K562 (cell line): Measurements from ENCODE around the gene SLAMF8.

Source experiments
- CAMTA2 ChIP-seq: fragments of 250-450 bp; sonication (Bioruptor Pico); conservative IDR thresholded peaks from 2 replicates; pipeline ENCODE4 v1.5.1; 2022
- FOXK2 ChIP-seq, 2 experiments: fragments of 450-650 bp; IDR thresholded peaks in 1 of 2; conservative IDR thresholded peaks in 1 of 2; 2 replicates each; pipeline ENCODE4 v1.6.1; 2016; ENCODE audit warnings: low read depth in 2 of 2, mild to moderate bottlenecking in 1 of 2
- HDAC2 ChIP-seq: fragments of 450-650 bp; IDR thresholded peaks from 2 replicates; pipeline ENCODE4 v1.6.1; 2016; ENCODE audit warnings: mild to moderate bottlenecking
- MTA1 ChIP-seq: fragments of 450-650 bp; IDR thresholded peaks from 2 replicates; pipeline ENCODE4 v1.6.1; 2017; ENCODE audit warnings: borderline replicate concordance
- POLR2B ChIP-seq: fragments of 450-650 bp; IDR thresholded peaks from 2 replicates; pipeline ENCODE4 v1.6.1; 2018; ENCODE audit warnings: low read depth; ENCODE audit not compliant: partially characterized antibody
- RCOR1 ChIP-seq, 2 experiments: IDR thresholded peaks; 2 replicates each; pipeline ENCODE4 v1.6.1; 2012; ENCODE audit warnings: low read depth in 2 of 2, low read length in 2 of 2, borderline replicate concordance in 1 of 2, improper control_type of control experiment in 1 of 2
- RNF2 ChIP-seq: sonication (generic); IDR thresholded peaks from 2 replicates; pipeline ENCODE4 v1.6.1; 2016
- TAF9B ChIP-seq: fragments of 450-650 bp; IDR thresholded peaks from 2 replicates; pipeline ENCODE4 v1.6.1; 2018; ENCODE audit warnings: mild to moderate bottlenecking; ENCODE audit not compliant: partially characterized antibody
- TFAP4 ChIP-seq: sonication (generic); formaldehyde crosslinking; IDR thresholded peaks from 2 replicates; pipeline ENCODE4 v1.8.0; 2022; ENCODE audit warnings: missing genetic modification reagents, mild to moderate bottlenecking, moderate library complexity, borderline replicate concordance
- ZC3H4 ChIP-seq: sonication (generic); formaldehyde crosslinking; IDR thresholded peaks from 2 replicates; pipeline ENCODE4 v1.9.0; 2021; ENCODE audit warnings: missing genetic modification reagents, borderline replicate concordance
- ZFP36 ChIP-seq: fragments of 150-350 bp; IDR thresholded peaks from 2 replicates; pipeline ENCODE4 v1.6.1; 2018; ENCODE audit warnings: low read length, low read depth; ENCODE audit not compliant: partially characterized antibody
- ZNF124 ChIP-seq: sonication (generic); formaldehyde crosslinking; IDR thresholded peaks from 2 replicates; pipeline ENCODE4 v1.8.1; 2022; ENCODE audit warnings: missing genetic modification reagents
- TF ChIP-seq, protein P1 (sequence below): fragments of 250-450 bp; sonication (Bioruptor Pico); IDR thresholded peaks from 2 replicates; pipeline ENCODE4 v1.4.0; 2020; ENCODE audit warnings: mild to moderate bottlenecking, moderate library complexity
- TF ChIP-seq, protein P2 (sequence below), 2 experiments: IDR thresholded peaks in 1 of 2; conservative IDR thresholded peaks in 1 of 2; 2 replicates each; pipeline ENCODE4 v1.6.1; 2016; ENCODE audit warnings: low read depth in 2 of 2, mild to moderate bottlenecking in 1 of 2, missing compliant biosample characterization in 1 of 2, missing genetic modification characterization in 1 of 2, moderate library complexity in 1 of 2

GRCh38 chr1:159881622-159882526 lies 55.2 kb downstream of the SLAMF8 start:
- TF ChIP-seq RNF2 (no peak), ZNF124 (CRISPR knock-in tag) (no peak), CAMTA2 (no peak), RCOR1 (IDR thresholded peaks at IDR 0.05; ENCODE audit: borderline replicate concordance in 1 of 2, low read depth in 2 of 2, low read length in 2 of 2) (0 out of 4 replicates have a peak, but pooled peaks of 1 of the 2 experiments have one; percentile 7), MTA1 (no peak), HDAC2 (no peak), TAF9B (no peak), FOXK2 (conservative IDR thresholded peaks at IDR 0.05 in 1 of 2, IDR thresholded peaks at IDR 0.05 in 1 of 2; ENCODE audit: low read depth in 2 of 2) (0 out of 4 replicates have a peak, but pooled peaks of 1 of the 2 experiments have one; percentile 27), ZC3H4 (CRISPR knock-in tag) (no peak), POLR2B (no peak), ZFP36 (no peak), TFAP4 (CRISPR knock-in tag) (0 out of 2 replicates have a peak, but pooled peaks have one; percentile 25)
- TF ChIP-seq, protein P1, sequence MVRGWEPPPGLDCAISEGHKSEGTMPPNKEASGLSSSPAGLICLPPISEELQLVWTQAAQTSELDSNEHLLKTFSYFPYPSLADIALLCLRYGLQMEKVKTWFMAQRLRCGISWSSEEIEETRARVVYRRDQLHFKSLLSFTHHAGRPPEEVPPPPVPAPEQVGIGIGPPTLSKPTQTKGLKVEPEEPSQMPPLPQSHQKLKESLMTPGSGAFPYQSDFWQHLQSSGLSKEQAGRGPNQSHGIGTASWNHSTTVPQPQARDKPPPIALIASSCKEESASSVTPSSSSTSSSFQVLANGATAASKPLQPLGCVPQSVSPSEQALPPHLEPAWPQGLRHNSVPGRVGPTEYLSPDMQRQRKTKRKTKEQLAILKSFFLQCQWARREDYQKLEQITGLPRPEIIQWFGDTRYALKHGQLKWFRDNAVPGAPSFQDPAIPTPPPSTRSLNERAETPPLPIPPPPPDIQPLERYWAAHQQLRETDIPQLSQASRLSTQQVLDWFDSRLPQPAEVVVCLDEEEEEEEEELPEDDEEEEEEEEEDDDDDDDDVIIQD (CRISPR knock-in tag), result no peak
- TF ChIP-seq, protein P2, sequence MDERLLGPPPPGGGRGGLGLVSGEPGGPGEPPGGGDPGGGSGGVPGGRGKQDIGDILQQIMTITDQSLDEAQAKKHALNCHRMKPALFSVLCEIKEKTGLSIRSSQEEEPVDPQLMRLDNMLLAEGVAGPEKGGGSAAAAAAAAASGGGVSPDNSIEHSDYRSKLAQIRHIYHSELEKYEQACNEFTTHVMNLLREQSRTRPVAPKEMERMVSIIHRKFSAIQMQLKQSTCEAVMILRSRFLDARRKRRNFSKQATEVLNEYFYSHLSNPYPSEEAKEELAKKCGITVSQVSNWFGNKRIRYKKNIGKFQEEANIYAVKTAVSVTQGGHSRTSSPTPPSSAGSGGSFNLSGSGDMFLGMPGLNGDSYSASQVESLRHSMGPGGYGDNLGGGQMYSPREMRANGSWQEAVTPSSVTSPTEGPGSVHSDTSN (CRISPR knock-in tag; IDR thresholded peaks at IDR 0.05; ENCODE audit: low read depth), result no peak
- TF ChIP-seq, protein P2 (tag; conservative IDR thresholded peaks at IDR 0.05; ENCODE audit: low read depth), result no peak
